ENCODE results near the gene DIP2B.

Gene DIP2B

DNA sequence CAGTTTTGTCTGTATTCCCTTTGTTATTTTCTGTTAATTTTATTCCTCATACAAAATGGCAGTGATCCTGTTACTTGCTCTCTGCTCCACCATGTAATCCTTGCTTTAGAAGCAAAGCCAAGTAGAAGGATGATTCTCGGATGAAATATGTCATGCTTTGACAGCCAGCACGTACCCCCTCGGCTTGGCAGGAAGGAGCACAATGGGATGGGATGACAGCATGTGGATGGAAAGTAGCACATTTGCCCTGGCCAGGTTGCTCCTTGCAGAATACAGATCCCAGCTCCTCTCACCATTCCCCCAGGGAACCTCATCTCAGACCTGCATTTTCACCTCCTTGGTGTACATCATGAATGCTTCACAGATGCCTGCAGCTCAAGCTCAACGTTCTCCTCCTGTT lies 224.1 kb downstream of the DIP2B start:
- TF ChIP-seq, protein P1, sequence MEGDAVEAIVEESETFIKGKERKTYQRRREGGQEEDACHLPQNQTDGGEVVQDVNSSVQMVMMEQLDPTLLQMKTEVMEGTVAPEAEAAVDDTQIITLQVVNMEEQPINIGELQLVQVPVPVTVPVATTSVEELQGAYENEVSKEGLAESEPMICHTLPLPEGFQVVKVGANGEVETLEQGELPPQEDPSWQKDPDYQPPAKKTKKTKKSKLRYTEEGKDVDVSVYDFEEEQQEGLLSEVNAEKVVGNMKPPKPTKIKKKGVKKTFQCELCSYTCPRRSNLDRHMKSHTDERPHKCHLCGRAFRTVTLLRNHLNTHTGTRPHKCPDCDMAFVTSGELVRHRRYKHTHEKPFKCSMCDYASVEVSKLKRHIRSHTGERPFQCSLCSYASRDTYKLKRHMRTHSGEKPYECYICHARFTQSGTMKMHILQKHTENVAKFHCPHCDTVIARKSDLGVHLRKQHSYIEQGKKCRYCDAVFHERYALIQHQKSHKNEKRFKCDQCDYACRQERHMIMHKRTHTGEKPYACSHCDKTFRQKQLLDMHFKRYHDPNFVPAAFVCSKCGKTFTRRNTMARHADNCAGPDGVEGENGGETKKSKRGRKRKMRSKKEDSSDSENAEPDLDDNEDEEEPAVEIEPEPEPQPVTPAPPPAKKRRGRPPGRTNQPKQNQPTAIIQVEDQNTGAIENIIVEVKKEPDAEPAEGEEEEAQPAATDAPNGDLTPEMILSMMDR (IDR thresholded peaks at IDR 0.05), result no peak
- Histone ChIP-seq H3K36me3 (ENCODE audit: control insufficient read depth, insufficient read depth, low read length) (no peaks in the 10 kb centered on the region), H3K9ac (no peak overlapping the region), H3K9me3 (ENCODE audit: control insufficient read depth, low read length) (no peaks in the 10 kb centered on the region), H3K4me1 (peaks cover 14% of the 10 kb centered on the region), H3K4me2 (ENCODE audit: low read length) (no peak overlapping the region), H3K27ac (no peak overlapping the region), H3K27me3 (ENCODE audit: control insufficient read depth, insufficient read depth, low read length) (no peaks in the 10 kb centered on the region), H3K4me3 (ENCODE audit: low read depth, low read length) (no peak overlapping the region), H2AFZ (no peak overlapping the region), H3K79me2 (no peaks in the 10 kb centered on the region)

- Histone ChIP-seq H3K79me2 (no peaks in the 10 kb centered on the region), H3K4me1 (no peaks in the 10 kb centered on the region), H3K27ac (no peak overlapping the region), H3K9me3 (ENCODE audit: control insufficient read depth, low read length) (no peaks in the 10 kb centered on the region), H3K9ac (no peak overlapping the region), H3K4me3 (ENCODE audit: low read depth, low read length) (no peak overlapping the region), H2AFZ (no peak overlapping the region), H3K36me3 (ENCODE audit: control insufficient read depth, insufficient read depth, low read length) (no peaks in the 10 kb centered on the region), H3K4me2 (ENCODE audit: low read length) (no peak overlapping the region), H3K27me3 (ENCODE audit: control insufficient read depth, insufficient read depth, low read length) (no peaks in the 10 kb centered on the region)
- TF ChIP-seq, protein P1 (IDR thresholded peaks at IDR 0.05), result no peak
Observed at GRCh38 chr12:50732591-50732990, 227.8 kb downstream of the DIP2B start.

- Histone ChIP-seq H3K4me1 (no peaks in the 10 kb centered on the region), H3K36me3 (ENCODE audit: control insufficient read depth, insufficient read depth, low read length) (no peaks in the 10 kb centered on the region), H2AFZ (no peak overlapping the region), H3K9me3 (ENCODE audit: control insufficient read depth, low read length) (no peaks in the 10 kb centered on the region), H3K79me2 (no peaks in the 10 kb centered on the region), H3K4me3 (ENCODE audit: low read depth, low read length) (no peak overlapping the region), H3K27me3 (ENCODE audit: control insufficient read depth, insufficient read depth, low read length) (no peaks in the 10 kb centered on the region), H3K4me2 (ENCODE audit: low read length) (no peak overlapping the region), H3K9ac (no peak overlapping the region), H3K27ac (no peak overlapping the region)
- TF ChIP-seq, protein P1 (IDR thresholded peaks at IDR 0.05), result no peak
Observed at GRCh38 chr12:50733706-50734105, 228.9 kb downstream of the DIP2B start.

- H3K36me3 ChIP-seq (ENCODE audit: control insufficient read depth, insufficient read depth, low read length), result no peaks in the 10 kb centered on the region
- TF ChIP-seq, protein P1 (IDR thresholded peaks at IDR 0.05), result peak; percentile 49
Observed at GRCh38 chr12:50734409-50735263, 229.9 kb downstream of the DIP2B start.

GRCh38 chr12:50739611-50740010 lies 234.8 kb downstream of the DIP2B start:
- Histone ChIP-seq H2AFZ (no peak overlapping the region), H3K9me3 (ENCODE audit: control insufficient read depth, low read length) (no peaks in the 10 kb centered on the region), H3K9ac (no peak overlapping the region), H3K27me3 (ENCODE audit: control insufficient read depth, insufficient read depth, low read length) (no peaks in the 10 kb centered on the region), H3K4me3 (ENCODE audit: low read depth, low read length) (no peak overlapping the region), H3K4me2 (ENCODE audit: low read length) (no peak overlapping the region), H3K79me2 (no peaks in the 10 kb centered on the region), H3K4me1 (no peaks in the 10 kb centered on the region), H3K27ac (no peak overlapping the region), H3K36me3 (ENCODE audit: control insufficient read depth, insufficient read depth, low read length) (no peaks in the 10 kb centered on the region)
- TF ChIP-seq, protein P1 (IDR thresholded peaks at IDR 0.05), result no peak

More at GRCh38 chr12:50734409-50735263, 229.9 kb downstream of the DIP2B start:
- no peak overlapping the region for H2AFZ ChIP-seq
- no peaks in the 10 kb centered on the region for H3K4me1 ChIP-seq
- no peak overlapping the region for H3K4me2 ChIP-seq (ENCODE audit: low read length)
- no peak overlapping the region for H3K9ac ChIP-seq
- H3K27me3 ChIP-seq (ENCODE audit: control insufficient read depth, insufficient read depth, low read length), result no peaks in the 10 kb centered on the region
- H3K27ac ChIP-seq, result no peak overlapping the region
- no peaks in the 10 kb centered on the region for H3K9me3 ChIP-seq (ENCODE audit: control insufficient read depth, low read length)
- no peaks in the 10 kb centered on the region for H3K79me2 ChIP-seq
- H3K4me3 ChIP-seq (ENCODE audit: low read depth, low read length), result no peak overlapping the region

All from parathyroid adenoma (tissue), 2 donors.